SK-N-SH (cell line): Measurements from ENCODE around the gene RNF130. TPM values are rescaled to one million over a fixed set of nuclear protein-coding genes. Genes with fewer than 3 reads are reported as not detected.

Experiments
- CTCF ChIA-PET: fragments of 300-600, 350-600 bp; formaldehyde crosslinking; extraction: SDS; loops from one replicate; lab custom pipeline; 2021; lab: Yijun Ruan, JAX
- POLR2A ChIA-PET: fragments of 350-600 bp; sonication (Branson Sonifier 250); formaldehyde crosslinking; extraction: SDS; loops from one replicate; lab custom pipeline; 2020; ENCODE audit warnings: antibody characterized with exemption, inconsistent platforms; lab: Yijun Ruan, JAX
- DNase-seq: peaks from one replicate; pipeline ENCODE4 v3.0.0; 2012
- H2AFZ ChIP-seq: fragments of 200-600 bp; sonication (generic); 2 replicates; pipeline ENCODE4 v1.8.1; 2016; ENCODE audit warnings: antibody characterized with exemption, mild to moderate bottlenecking, low read depth
- H3F3A ChIP-seq: fragments of 200-600 bp; sonication (generic); replicated peaks from 2 replicates; pipeline ENCODE3; 2016; ENCODE audit warnings: antibody characterized with exemption, mild to moderate bottlenecking; ENCODE audit not compliant: insufficient read depth
- H3K27ac ChIP-seq, 2 experiments: fragments of 200-500 bp in 1 of 2; fragments of 200-600 bp in 1 of 2; sonication (Bioruptor generic) in 1 of 2; sonication (generic), shearing (Covaris generic) in 1 of 2; 2 replicates each; pipeline versions ENCODE4 v1.5.1 to v1.6.1; 2014 to 2016; ENCODE audit warnings: low read depth in 2 of 2, inconsistent platforms in 1 of 2, low read length in 1 of 2, mild to moderate bottlenecking in 1 of 2, mixed read lengths in 1 of 2
- H3K27me3 ChIP-seq: fragments of 200-600 bp; sonication (generic), shearing (Covaris generic); 2 replicates; pipeline ENCODE4 v1.6.1; 2016; ENCODE audit warnings: mixed run types; ENCODE audit not compliant: insufficient read depth
- H3K36me3 ChIP-seq, 2 experiments: fragments of 200-500 bp in 1 of 2; fragments of 200-600 bp in 1 of 2; sonication (Bioruptor generic) in 1 of 2; sonication (generic) in 1 of 2; replicated peaks in 1 of 2; 2 replicates each; pipeline versions ENCODE3 to v1.5.1; 2014 to 2016; ENCODE audit warnings: low read length in 1 of 2, mild to moderate bottlenecking in 1 of 2; ENCODE audit not compliant: insufficient read depth in 2 of 2, control insufficient read depth in 1 of 2
- H3K4me1 ChIP-seq, 2 experiments: fragments of 200-500 bp in 1 of 2; fragments of 200-600 bp in 1 of 2; sonication (Bioruptor generic) in 1 of 2; sonication (generic), shearing (Covaris generic) in 1 of 2; 2 replicates each; pipeline versions ENCODE4 v1.5.1 to v1.6.1; 2014 to 2016; ENCODE audit warnings: low read depth in 1 of 2, low read length in 1 of 2, mixed run types in 1 of 2; ENCODE audit not compliant: insufficient read depth in 2 of 2, control insufficient read depth in 1 of 2
- H3K4me2 ChIP-seq: fragments of 200-600 bp; sonication (generic), shearing (Covaris generic); 2 replicates; pipeline ENCODE4 v1.6.1; 2017; ENCODE audit warnings: mixed run types
- H3K4me3 ChIP-seq, 2 experiments: fragments of 200-500 bp in 1 of 2; fragments of 200-600 bp in 1 of 2; sonication (Bioruptor generic) in 1 of 2; sonication (generic), shearing (Covaris generic) in 1 of 2; 2 replicates each; pipeline versions ENCODE4 v1.5.1 to v1.8.1; 2014 to 2016; ENCODE audit warnings: low read depth in 2 of 2, inconsistent platforms in 1 of 2, low read length in 1 of 2, mild to moderate bottlenecking in 1 of 2, mixed read lengths in 1 of 2, moderate library complexity in 1 of 2
- H3K79me2 ChIP-seq: fragments of 200-600 bp; sonication (generic); 2 replicates; pipeline ENCODE4 v1.8.1; 2017; ENCODE audit warnings: mild to moderate bottlenecking; ENCODE audit not compliant: insufficient read depth
- H3K9ac ChIP-seq: fragments of 200-600 bp; sonication (generic); 2 replicates; pipeline ENCODE4 v1.6.1; 2017; ENCODE audit warnings: mixed run types
- H3K9me2 ChIP-seq: fragments of 200-600 bp; sonication (generic); 2 replicates; pipeline ENCODE4 v1.6.1; 2017; ENCODE audit warnings: mixed run types
- H3K9me3 ChIP-seq: fragments of 200-600 bp; sonication (generic); 2 replicates; pipeline ENCODE4 v1.6.1; 2017; ENCODE audit warnings: mixed run types, mild to moderate bottlenecking, moderate library complexity
- H4K20me1 ChIP-seq: fragments of 200-600 bp; sonication (generic); 2 replicates; pipeline ENCODE4 v1.6.1; 2017; ENCODE audit warnings: mild to moderate bottlenecking, mixed run types; ENCODE audit not compliant: insufficient read depth
- ELF1 ChIP-seq: IDR thresholded peaks from 2 replicates; pipeline ENCODE4 v1.4.0; 2012
- EP300 ChIP-seq, 2 experiments: IDR thresholded peaks; 2 replicates each; pipeline versions ENCODE4 v1.4.0 to v1.6.1; 2012; ENCODE audit warnings: borderline replicate concordance in 1 of 2, low read depth in 1 of 2, low read length in 1 of 2
- EZH2phosphoT487 ChIP-seq: fragments of 200-600 bp; sonication (generic); IDR thresholded peaks from 2 replicates; pipeline ENCODE4 v1.6.1; 2017; ENCODE audit warnings: low read depth, mixed run types, mild to moderate bottlenecking, antibody characterized with exemption, moderate library complexity, borderline replicate concordance
- FOSL2 ChIP-seq: IDR thresholded peaks from 2 replicates; pipeline ENCODE4 v1.4.0; 2012; ENCODE audit warnings: low read depth, mild to moderate bottlenecking, moderate library complexity, borderline replicate concordance
- FOXJ3 ChIP-seq: sonication (generic); formaldehyde crosslinking; IDR thresholded peaks from 2 replicates; pipeline ENCODE4 v1.5.1; 2020; ENCODE audit warnings: mild to moderate bottlenecking, missing genetic modification reagents
- GABPA ChIP-seq: IDR thresholded peaks from 2 replicates; pipeline ENCODE4 v1.4.0; 2012; ENCODE audit warnings: low read depth, mild to moderate bottlenecking
- MEF2A ChIP-seq: IDR thresholded peaks from 2 replicates; pipeline ENCODE4 v1.4.0; 2012; ENCODE audit warnings: low read depth, borderline replicate concordance
- POLR2AphosphoS5 ChIP-seq: IDR thresholded peaks from 2 replicates; pipeline ENCODE4 v1.6.1; 2012; ENCODE audit warnings: low read depth, low read length
- RAD21 ChIP-seq: IDR thresholded peaks from 2 replicates; pipeline ENCODE4 v1.6.1; 2012; ENCODE audit warnings: mild to moderate bottlenecking, low read length
- RCOR1 ChIP-seq: fragments of 150-350 bp; IDR thresholded peaks from 2 replicates; pipeline ENCODE4 v1.6.1; 2017; ENCODE audit warnings: antibody characterized with exemption, low read length
- SMC3 ChIP-seq: IDR thresholded peaks from 2 replicates; pipeline ENCODE4 v1.6.1; 2012; ENCODE audit warnings: low read depth, low read length, improper control_type of control experiment
- TCF12 ChIP-seq: IDR thresholded peaks from 2 replicates; pipeline ENCODE4 v1.4.0; 2012
- TEAD4 ChIP-seq: IDR thresholded peaks from 2 replicates; pipeline ENCODE4 v1.4.0; 2012; ENCODE audit warnings: mild to moderate bottlenecking, borderline replicate concordance; ENCODE audit not compliant: insufficient read depth
- WGBS: methylation state at CpG from one replicate; pipeline ENCODE4 v1.1.6; 2017; ENCODE audit warnings: low lambda C conversion rate; 5-methylcytosine and 5-hydroxymethylcytosine counted together
- polyA plus RNA-seq, 3 experiments: library from polyadenylated mRNA; depleted of rRNA; stranded (reverse); fragments of >200 nt; gene quantifications; 2 replicates each; pipeline ENCODE4 v1.2.3, GENCODE V29; 2012
- TF ChIP-seq, protein P1 (sequence below): fragments of 150-350 bp; IDR thresholded peaks from 2 replicates; pipeline ENCODE4 v1.6.1; 2016; ENCODE audit warnings: mild to moderate bottlenecking, low read depth, low read length
- TF ChIP-seq, protein P2 (sequence below): fragments of 150-350 bp; IDR thresholded peaks from 2 replicates; pipeline ENCODE4 v1.6.1; 2017; ENCODE audit warnings: antibody characterized with exemption, low read length, low read depth, borderline replicate concordance
- TF ChIP-seq, protein P3 (sequence below): fragments of 200-600 bp; sonication (generic); IDR thresholded peaks from 2 replicates; pipeline ENCODE4 v1.6.1; 2017; ENCODE audit warnings: antibody characterized with exemption, mild to moderate bottlenecking, moderate library complexity

RNF130 gene
- polyA plus RNA-seq, 1 of the 3 experiments (the other 2 are of a cell fraction): 41.4 TPM

DNA sequence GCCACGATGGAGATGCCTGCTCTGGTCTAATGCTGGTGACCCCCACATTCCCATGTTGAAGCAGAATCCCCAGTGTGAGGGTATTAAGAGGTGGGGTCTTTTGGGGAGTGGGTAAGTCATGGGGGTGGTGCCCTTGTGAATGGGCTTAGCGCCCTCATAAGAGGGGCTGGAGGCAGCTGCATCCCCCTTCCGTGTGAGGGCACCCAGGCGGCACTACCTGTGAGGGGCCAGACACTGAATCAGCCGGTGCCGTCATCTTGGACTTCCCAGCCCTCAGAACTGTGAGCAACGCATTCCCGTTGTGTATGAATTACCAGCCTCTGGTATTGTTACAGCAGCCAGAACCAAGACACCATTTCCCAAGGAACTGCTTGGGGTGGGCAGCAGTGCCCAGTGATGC lies 27.0 kb upstream of the RNF130 start:
- POLR2A ChIA-PET: no interaction called here
- WGBS: 69% methylated on average over 8 of the region's 8 CpGs
- CTCF ChIA-PET: interaction anchor here (1.2 kb wide), 1 partner anchor 111 kb away, joined by 4 read pairs; the partner anchor contains the start of gene RASGEF1C

DNA sequence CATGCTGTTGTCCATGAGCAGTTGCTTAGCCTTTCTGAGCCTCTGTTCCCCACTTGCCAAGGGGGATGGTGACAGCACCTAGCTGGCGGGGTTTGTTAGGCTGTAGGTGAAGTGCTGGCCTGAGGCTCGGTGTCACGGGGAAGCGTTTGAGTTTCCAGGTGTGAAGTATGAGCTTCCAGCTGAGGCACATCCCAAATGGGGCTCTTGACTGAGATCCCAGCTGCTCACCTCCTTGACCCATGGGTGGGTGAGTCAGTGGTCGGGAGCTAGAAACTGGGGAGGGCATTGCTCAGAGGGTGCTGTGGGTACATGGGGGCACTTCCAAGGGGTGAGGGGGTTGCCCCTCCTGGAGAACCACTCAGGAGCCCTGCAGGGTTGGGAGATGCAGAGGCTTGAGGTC lies 26.4 kb upstream of the RNF130 start:
- POLR2A ChIA-PET: no interaction called here
- TF ChIP-seq, protein P1, sequence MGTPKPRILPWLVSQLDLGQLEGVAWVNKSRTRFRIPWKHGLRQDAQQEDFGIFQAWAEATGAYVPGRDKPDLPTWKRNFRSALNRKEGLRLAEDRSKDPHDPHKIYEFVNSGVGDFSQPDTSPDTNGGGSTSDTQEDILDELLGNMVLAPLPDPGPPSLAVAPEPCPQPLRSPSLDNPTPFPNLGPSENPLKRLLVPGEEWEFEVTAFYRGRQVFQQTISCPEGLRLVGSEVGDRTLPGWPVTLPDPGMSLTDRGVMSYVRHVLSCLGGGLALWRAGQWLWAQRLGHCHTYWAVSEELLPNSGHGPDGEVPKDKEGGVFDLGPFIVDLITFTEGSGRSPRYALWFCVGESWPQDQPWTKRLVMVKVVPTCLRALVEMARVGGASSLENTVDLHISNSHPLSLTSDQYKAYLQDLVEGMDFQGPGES: no peak
- no peak for TF ChIP-seq MEF2A
- TF ChIP-seq FOSL2: no peak
- TF ChIP-seq GABPA: no peak
- TF ChIP-seq, all 33 proteins: peak for 0
- no peaks in the 10 kb centered on the region for H3K9me3 ChIP-seq
- no peak for DNase-seq
- H3K9me2 ChIP-seq: no peaks in the 10 kb centered on the region
- H3K9ac ChIP-seq: no peak overlapping the region
- H3K79me2 ChIP-seq: no peaks in the 10 kb centered on the region
- H4K20me1 ChIP-seq: no peaks in the 10 kb centered on the region
- 80% methylated on average over 2 of the region's 5 CpGs for WGBS
- H3F3A ChIP-seq: no peaks in the 10 kb centered on the region
- no peak overlapping the region for H3K4me3 ChIP-seq
- no peak overlapping the region for H3K27ac ChIP-seq
- H3K4me2 ChIP-seq: no peak overlapping the region
- no peaks in the 10 kb centered on the region for H3K27me3 ChIP-seq
- no peaks in the 10 kb centered on the region; a peak in 1 of 4 replicates for H3K4me1 ChIP-seq
- no peaks in the 10 kb centered on the region for H3K36me3 ChIP-seq
- H2AFZ ChIP-seq: no peak overlapping the region
- CTCF ChIA-PET: no interaction called here

More for the DNA sequence above, 27.0 kb upstream of the RNF130 start:
- H3K27ac ChIP-seq: no peak overlapping the region
- no peaks in the 10 kb centered on the region for H3K9me2 ChIP-seq
- H3K79me2 ChIP-seq: no peaks in the 10 kb centered on the region
- no peak for DNase-seq
- H3K4me3 ChIP-seq: no peak overlapping the region
- no peaks in the 10 kb centered on the region for H3F3A ChIP-seq
- no peak overlapping the region for H3K9ac ChIP-seq
- no peaks in the 10 kb centered on the region for H3K36me3 ChIP-seq
- H3K9me3 ChIP-seq: no peaks in the 10 kb centered on the region
- no peak overlapping the region for H3K4me2 ChIP-seq
- H4K20me1 ChIP-seq: no peaks in the 10 kb centered on the region
- no peak overlapping the region for H2AFZ ChIP-seq
- no peak for TF ChIP-seq RAD21
- TF ChIP-seq RCOR1: no peak
- TF ChIP-seq GABPA: no peak
- no peak for TF ChIP-seq ELF1
- TF ChIP-seq, protein P2, sequence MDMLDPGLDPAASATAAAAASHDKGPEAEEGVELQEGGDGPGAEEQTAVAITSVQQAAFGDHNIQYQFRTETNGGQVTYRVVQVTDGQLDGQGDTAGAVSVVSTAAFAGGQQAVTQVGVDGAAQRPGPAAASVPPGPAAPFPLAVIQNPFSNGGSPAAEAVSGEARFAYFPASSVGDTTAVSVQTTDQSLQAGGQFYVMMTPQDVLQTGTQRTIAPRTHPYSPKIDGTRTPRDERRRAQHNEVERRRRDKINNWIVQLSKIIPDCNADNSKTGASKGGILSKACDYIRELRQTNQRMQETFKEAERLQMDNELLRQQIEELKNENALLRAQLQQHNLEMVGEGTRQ: no peak
- no peaks in the 10 kb centered on the region; a peak in 1 of 4 replicates for H3K4me1 ChIP-seq
- H3K27me3 ChIP-seq: no peaks in the 10 kb centered on the region

DNA sequence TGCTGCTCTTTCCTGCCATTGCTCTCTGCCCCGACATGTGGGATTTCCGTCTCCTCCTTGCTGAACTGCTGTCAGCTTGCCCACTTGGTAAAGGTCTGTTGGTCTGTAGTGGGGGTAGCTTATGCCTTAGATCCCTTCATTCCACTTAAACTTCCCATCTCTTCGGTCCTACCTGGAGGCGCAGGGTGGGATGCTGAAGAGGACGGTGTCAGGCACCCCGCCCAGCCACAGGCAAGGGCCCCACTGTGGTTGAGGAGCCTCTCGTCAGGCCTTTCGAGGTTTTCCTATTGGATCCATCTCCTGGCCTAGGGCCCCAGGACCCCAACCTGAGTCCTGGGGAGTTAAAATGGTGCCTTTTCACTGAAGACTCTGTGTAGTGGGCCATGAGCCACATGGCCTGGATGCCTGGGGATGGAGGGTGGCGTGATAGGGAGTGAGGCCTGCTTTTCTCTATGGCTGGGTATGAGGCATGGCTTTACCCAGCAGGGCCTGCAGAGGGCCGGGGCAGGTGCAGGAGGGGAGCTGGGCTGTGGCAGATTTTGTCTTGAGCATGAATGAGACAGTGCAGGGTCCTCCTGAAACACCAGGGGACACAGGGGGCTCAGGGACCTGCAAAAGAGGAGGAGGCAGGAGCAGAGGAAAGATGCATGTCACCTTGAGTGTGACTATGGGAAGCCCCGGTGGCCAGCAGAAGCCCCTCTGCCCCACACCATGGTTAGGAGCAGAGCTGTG lies 25.8 kb upstream of the RNF130 start:
- TF ChIP-seq EZH2phosphoT487 (no peak), EP300 (IDR thresholded peaks at IDR 0.05; ENCODE audit: borderline replicate concordance in 1 of 2, low read depth in 1 of 2, low read length in 1 of 2) (no peak), POLR2AphosphoS5 (no peak), MEF2A (no peak), SMC3 (no peak), FOXJ3 (no peak), ELF1 (no peak), TCF12 (no peak), TEAD4 (no peak)
- TF ChIP-seq, protein P3, sequence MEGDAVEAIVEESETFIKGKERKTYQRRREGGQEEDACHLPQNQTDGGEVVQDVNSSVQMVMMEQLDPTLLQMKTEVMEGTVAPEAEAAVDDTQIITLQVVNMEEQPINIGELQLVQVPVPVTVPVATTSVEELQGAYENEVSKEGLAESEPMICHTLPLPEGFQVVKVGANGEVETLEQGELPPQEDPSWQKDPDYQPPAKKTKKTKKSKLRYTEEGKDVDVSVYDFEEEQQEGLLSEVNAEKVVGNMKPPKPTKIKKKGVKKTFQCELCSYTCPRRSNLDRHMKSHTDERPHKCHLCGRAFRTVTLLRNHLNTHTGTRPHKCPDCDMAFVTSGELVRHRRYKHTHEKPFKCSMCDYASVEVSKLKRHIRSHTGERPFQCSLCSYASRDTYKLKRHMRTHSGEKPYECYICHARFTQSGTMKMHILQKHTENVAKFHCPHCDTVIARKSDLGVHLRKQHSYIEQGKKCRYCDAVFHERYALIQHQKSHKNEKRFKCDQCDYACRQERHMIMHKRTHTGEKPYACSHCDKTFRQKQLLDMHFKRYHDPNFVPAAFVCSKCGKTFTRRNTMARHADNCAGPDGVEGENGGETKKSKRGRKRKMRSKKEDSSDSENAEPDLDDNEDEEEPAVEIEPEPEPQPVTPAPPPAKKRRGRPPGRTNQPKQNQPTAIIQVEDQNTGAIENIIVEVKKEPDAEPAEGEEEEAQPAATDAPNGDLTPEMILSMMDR: no peak
- TF ChIP-seq, protein P2: no peak
- 68% methylated on average over 10 of the region's 11 CpGs for WGBS
- POLR2A ChIA-PET: no interaction called here

More for the DNA sequence above, 25.8 kb upstream of the RNF130 start:
- Histone ChIP-seq H3K27ac (no peak overlapping the region), H4K20me1 (no peaks in the 10 kb centered on the region), H3K9me3 (no peaks in the 10 kb centered on the region), H3K4me2 (no peak overlapping the region), H3K9ac (no peak overlapping the region), H3F3A (no peaks in the 10 kb centered on the region), H2AFZ (no peak overlapping the region), H3K4me3 (no peak overlapping the region), H3K9me2 (no peaks in the 10 kb centered on the region), H3K4me1 (no peaks in the 10 kb centered on the region; a peak in 1 of 4 replicates), H3K36me3 (no peaks in the 10 kb centered on the region), H3K79me2 (no peaks in the 10 kb centered on the region), H3K27me3 (no peaks in the 10 kb centered on the region)
- no peak for DNase-seq
- CTCF ChIA-PET: no interaction called here
